Common myeloid progenitor, CD34-positive (primary cell): ENCODE results near the gene MICU1.

Source experiments
- CTCF ChIA-PET: fragments of 350-600 bp; sonication (Branson Sonifier 250); formaldehyde crosslinking; loops from one replicate; lab custom pipeline; 2021; ENCODE audit warnings: antibody characterized with exemption; lab: Charles Lee
- POLR2A ChIA-PET: fragments of 350-600 bp; sonication (Branson Sonifier 250); formaldehyde crosslinking; loops from one replicate; lab custom pipeline; 2021; ENCODE audit warnings: antibody characterized with exemption; lab: Charles Lee
- DNase-seq, 3 donors: peaks; one replicate each; pipeline versions ENCODE4 v3.0.0 to v3.0.0-alpha.2; 2013
- H3K27ac ChIP-seq, 2 experiments: 1 replicate in 1 of 2; 2 replicates in 1 of 2; pipeline ENCODE4 v1.7.0; 2013; ENCODE audit warnings: inconsistent platforms in 2 of 2, low read length in 2 of 2, mild to moderate bottlenecking in 2 of 2, low read depth in 1 of 2, moderate library complexity in 1 of 2; ENCODE audit not compliant: severe bottlenecking in 2 of 2, insufficient read depth in 1 of 2, poor library complexity in 1 of 2
- H3K27me3 ChIP-seq, 5 experiments: replicated peaks in 2 of 5; 1 replicate in 3 of 5; 2 replicates in 2 of 5; pipeline versions ENCODE4 v1.6.1 to v1.7.0; 2013; ENCODE audit warnings: low read length in 4 of 5, mild to moderate bottlenecking in 2 of 5, moderate library complexity in 2 of 5, inconsistent platforms in 1 of 5; ENCODE audit not compliant: insufficient read depth in 5 of 5, control insufficient read depth in 4 of 5
- H3K36me3 ChIP-seq, 4 experiments: 1 replicate in 2 of 4; 2 replicates in 2 of 4; pipeline versions ENCODE4 v1.6.1 to v1.7.0; 2013; ENCODE audit warnings: low read length in 3 of 4, control low read depth in 1 of 4, mild to moderate bottlenecking in 1 of 4; ENCODE audit not compliant: control insufficient read depth in 4 of 4, insufficient read depth in 4 of 4
- H3K4me1 ChIP-seq, 4 experiments: 1 replicate in 3 of 4; 2 replicates in 1 of 4; pipeline versions ENCODE4 v1.6.1 to v1.7.1; 2013; ENCODE audit warnings: low read length in 3 of 4, mild to moderate bottlenecking in 3 of 4, control low read depth in 1 of 4, inconsistent platforms in 1 of 4, moderate library complexity in 1 of 4; ENCODE audit not compliant: control insufficient read depth in 4 of 4, insufficient read depth in 4 of 4; ENCODE audit errors: control extremely low read depth in 1 of 4
- H3K4me3 ChIP-seq, 7 experiments: 1 replicate in 4 of 7; 2 replicates in 3 of 7; pipeline versions ENCODE4 v1.5.1 to v1.7.0; 2013; ENCODE audit warnings: mild to moderate bottlenecking in 7 of 7, low read length in 6 of 7, moderate library complexity in 6 of 7, inconsistent platforms in 2 of 7, low read depth in 2 of 7, control low read depth in 1 of 7; ENCODE audit not compliant: insufficient read depth in 4 of 7, control insufficient read depth in 1 of 7; ENCODE audit errors: extremely low read depth in 1 of 7
- H3K9me3 ChIP-seq, 5 experiments: 1 replicate in 4 of 5; 2 replicates in 1 of 5; pipeline versions ENCODE4 v1.6.1 to v1.7.1; 2013; ENCODE audit warnings: low read length in 4 of 5, mild to moderate bottlenecking in 2 of 5, inconsistent platforms in 1 of 5, low read depth in 1 of 5, moderate library complexity in 1 of 5; ENCODE audit not compliant: control insufficient read depth in 4 of 5, insufficient read depth in 2 of 5; ENCODE audit errors: control extremely low read depth in 1 of 5
- WGBS: methylation state at CpG from one replicate; pipeline ENCODE4 v1.1.5; 2013; ENCODE audit not compliant: insufficient coverage; 5-methylcytosine and 5-hydroxymethylcytosine counted together

MICU1 gene

DNA sequence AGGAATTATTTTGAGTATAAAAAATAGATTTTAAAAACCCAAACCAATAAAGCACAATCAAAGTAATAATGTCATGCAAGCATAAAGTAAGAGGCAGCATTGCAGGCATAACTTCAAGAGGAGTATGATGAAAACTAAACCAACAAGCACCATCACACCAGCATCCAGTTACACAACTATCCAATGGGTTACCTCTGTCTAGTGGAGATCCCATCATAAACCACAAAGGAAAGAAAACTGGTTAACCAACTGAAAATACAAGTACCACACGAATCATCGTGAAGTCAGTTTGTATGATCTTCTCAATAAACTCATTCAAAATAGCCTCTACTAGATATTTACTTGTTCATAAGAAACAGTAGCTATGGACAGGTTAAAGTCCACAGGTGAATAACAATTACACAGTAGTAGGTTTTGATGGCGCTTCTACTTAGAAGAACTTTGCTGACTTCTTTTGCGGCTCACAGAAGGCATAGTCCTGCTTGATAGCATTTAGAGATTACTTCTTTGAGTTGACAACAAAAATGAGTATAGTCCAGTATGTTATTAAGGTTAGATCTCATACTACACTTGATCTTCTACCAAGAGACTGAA, 116.6 kb downstream of the MICU1 start:
- no peaks in the 10 kb centered on the region for H3K27me3 ChIP-seq
- DNase-seq = no peak
- CTCF ChIA-PET = no interaction called here
- POLR2A ChIA-PET = no interaction called here
- peaks cover 3 to 8% (median 5%) of the 10 kb centered on the region in 4 experiments for H3K36me3 ChIP-seq
- peaks cover 3 to 10% (median 3%) of the 10 kb centered on the region in 5 experiments for H3K9me3 ChIP-seq
- H3K4me3 ChIP-seq = no peak overlapping the region
- 100% methylated on average over 1 of the region's 4 CpGs for WGBS
- peaks cover 0 to 8% (median 3%) of the 10 kb centered on the region in 4 experiments for H3K4me1 ChIP-seq
- H3K27ac ChIP-seq = no peak overlapping the region

DNA sequence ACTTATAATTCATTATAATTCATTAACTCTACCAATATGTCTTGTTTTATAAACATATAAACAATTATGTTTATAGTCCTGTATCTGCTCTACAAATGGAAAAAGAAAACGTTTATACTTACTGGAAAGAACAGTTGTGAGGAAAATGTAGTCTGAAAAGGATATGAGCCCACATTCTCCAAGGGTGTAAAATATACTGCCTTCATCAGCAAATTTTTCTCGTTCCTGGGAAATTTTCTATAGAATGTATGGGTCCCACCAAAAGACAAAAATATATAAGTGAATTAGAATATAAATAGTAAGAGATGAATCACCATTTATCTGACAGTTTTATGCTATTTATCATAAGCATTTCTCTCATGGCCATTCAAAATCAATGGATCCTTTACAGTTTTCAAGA, 117.8 kb downstream of the MICU1 start:
- ChIA-PET POLR2A (no interaction called here), CTCF (no interaction called here)
- Histone ChIP-seq H3K4me1 (peaks cover 0 to 15% (median 3%) of the 10 kb centered on the region in 4 experiments), H3K36me3 (peaks cover 3 to 8% (median 5%) of the 10 kb centered on the region in 4 experiments), H3K4me3 (no peak overlapping the region), H3K27ac (no peak overlapping the region), H3K27me3 (no peaks in the 10 kb centered on the region), H3K9me3 (peaks cover 2 to 12% (median 5%) of the 10 kb centered on the region in 5 experiments)
- no CpG with 5 or more reads among the region's 2 CpGs for WGBS
- DNase-seq = no peak

DNA sequence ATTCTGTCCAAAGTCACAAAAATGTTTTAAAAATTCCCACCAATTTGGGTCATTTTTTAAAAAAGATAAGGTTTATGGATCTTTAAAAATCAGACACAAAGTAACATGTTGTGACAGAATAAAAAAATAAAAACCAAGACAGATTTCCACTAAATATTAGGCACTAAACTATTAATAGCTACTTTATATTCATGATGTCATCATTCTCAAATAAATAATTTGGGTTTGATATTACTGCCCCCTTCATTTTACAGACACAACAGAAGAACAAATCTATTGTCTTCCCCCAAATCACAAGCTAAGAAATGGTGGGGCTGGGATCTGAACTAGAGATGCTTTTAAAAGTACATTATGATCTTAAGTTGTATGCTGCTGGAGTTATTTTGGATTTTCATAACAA, 119.4 kb downstream of the MICU1 start:
- ChIA-PET CTCF (no interaction called here), POLR2A (interaction anchor here (0.5 kb wide), 1 partner anchor 412 kb away, joined by 3 read pairs; no protein-coding TSS in a partner anchor)
- no peak overlapping the region for H3K27ac ChIP-seq
- DNase-seq = no peak
- no peak overlapping the region for H3K4me3 ChIP-seq
- no peaks in the 10 kb centered on the region for H3K27me3 ChIP-seq
- H3K4me1 ChIP-seq = peaks cover 0 to 19% (median 3%) of the 10 kb centered on the region in 4 experiments
- H3K9me3 ChIP-seq = peaks cover 0 to 7% (median 4%) of the 10 kb centered on the region in 5 experiments
- peaks cover 0 to 8% (median 5%) of the 10 kb centered on the region in 4 experiments for H3K36me3 ChIP-seq

DNA sequence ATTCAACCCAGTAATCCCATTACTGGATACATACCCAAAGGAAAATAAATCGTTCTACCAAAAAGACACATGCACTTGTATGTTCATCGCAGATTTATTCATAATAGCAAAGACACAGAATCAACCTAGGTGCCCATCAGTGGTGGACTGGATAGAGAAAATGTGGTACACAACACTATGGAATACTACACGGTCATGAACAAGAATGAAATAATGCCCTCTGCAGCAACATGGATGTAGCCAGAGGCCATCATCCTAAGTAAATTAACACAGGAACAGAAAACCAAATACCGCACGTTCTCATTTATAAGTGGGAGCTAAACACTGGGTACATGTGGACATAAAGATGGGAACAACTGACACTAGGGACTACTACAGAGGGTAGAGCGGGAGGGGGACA, 120.4 kb downstream of the MICU1 start:
- Histone ChIP-seq H3K36me3 (peaks cover 0 to 8% (median 5%) of the 10 kb centered on the region in 4 experiments), H3K4me1 (peaks cover 0 to 19% (median 3%) of the 10 kb centered on the region in 4 experiments), H3K27me3 (no peaks in the 10 kb centered on the region), H3K27ac (no peak overlapping the region), H3K4me3 (no peak overlapping the region), H3K9me3 (peaks cover 0 to 7% (median 4%) of the 10 kb centered on the region in 5 experiments)
- CTCF ChIA-PET = no interaction called here
- WGBS = 96% methylated on average over 4 of the region's 6 CpGs
- no peak for DNase-seq
- POLR2A ChIA-PET = no interaction called here

DNA sequence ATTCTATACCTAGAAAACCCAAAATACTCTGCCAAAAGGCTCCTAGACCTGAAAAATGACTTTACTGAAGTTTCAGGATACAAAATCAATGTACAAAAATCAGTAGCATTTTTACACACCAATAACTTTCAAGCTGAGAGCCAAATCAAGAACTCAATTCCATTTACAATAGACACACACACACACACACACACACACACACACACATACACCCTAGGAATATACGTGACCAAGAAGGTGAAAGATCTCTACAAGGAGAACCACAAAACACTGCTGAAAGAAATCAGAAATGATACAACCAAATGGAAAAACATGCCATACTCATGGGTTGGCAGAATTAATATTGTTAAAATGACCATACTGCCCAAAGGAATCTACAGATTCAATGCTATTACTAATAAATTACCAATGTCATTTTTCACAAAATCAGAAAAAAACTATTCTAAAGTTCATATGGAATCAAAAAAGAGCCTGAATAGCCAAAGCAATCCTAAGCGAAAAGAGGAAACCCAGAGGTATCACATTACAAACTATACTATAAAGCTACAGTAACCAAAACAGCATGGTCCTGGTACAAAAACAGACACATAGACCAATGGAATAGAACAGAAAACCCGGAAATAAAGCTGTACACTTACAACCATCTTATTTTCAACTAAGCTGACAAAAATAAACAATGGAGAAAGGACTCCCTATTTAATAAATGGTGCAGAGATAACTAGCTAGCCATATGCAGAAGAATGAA, 122.0 kb downstream of the MICU1 start:
- POLR2A ChIA-PET = no interaction called here
- Histone ChIP-seq H3K4me3 (no peak overlapping the region), H3K27me3 (no peaks in the 10 kb centered on the region), H3K4me1 (peaks cover 0 to 11% (median 0%) of the 10 kb centered on the region in 4 experiments), H3K27ac (peak overlapping the region in 1 of 2 experiments; percentile 9), H3K36me3 (peaks cover 0 to 8% (median 5%) of the 10 kb centered on the region in 4 experiments), H3K9me3 (peaks cover 0 to 7% (median 4%) of the 10 kb centered on the region in 5 experiments)
- CTCF ChIA-PET = no interaction called here
- WGBS = 100% methylated on average over 2 of the region's 3 CpGs
- DNase-seq = no peak

DNA sequence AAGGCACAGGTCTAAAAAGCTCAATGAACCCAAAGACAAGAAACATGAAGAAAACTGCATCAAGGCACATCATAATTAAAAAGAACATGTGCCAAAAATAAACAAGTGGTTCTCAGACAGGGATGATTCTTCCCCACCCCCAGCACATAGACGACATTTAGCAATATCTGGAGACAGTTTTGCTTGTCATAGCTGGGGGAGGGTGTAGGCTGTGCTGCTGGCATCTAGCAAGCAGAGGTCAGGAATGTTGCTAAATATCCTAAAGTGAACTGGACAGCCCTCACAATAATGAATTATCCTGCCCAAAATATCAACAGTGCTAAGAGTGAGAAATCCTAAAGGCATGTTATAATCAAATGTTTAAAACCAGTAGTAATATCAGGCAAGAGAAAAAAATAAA, 122.6 kb downstream of the MICU1 start:
- peaks cover 0 to 8% (median 5%) of the 10 kb centered on the region in 4 experiments for H3K36me3 ChIP-seq
- DNase-seq = peak in 1 of 3 donors; percentile 17
- peaks cover 0 to 7% (median 4%) of the 10 kb centered on the region in 5 experiments for H3K9me3 ChIP-seq
- H3K27ac ChIP-seq = peak overlapping the region in 1 of 2 experiments; percentile 9
- WGBS = no CpG with 5 or more reads among the region's 1 CpG
- peaks cover 0 to 11% (median 0%) of the 10 kb centered on the region in 4 experiments for H3K4me1 ChIP-seq
- ChIA-PET POLR2A (no interaction called here), CTCF (no interaction called here)
- H3K4me3 ChIP-seq = no peak overlapping the region
- no peaks in the 10 kb centered on the region for H3K27me3 ChIP-seq

DNA sequence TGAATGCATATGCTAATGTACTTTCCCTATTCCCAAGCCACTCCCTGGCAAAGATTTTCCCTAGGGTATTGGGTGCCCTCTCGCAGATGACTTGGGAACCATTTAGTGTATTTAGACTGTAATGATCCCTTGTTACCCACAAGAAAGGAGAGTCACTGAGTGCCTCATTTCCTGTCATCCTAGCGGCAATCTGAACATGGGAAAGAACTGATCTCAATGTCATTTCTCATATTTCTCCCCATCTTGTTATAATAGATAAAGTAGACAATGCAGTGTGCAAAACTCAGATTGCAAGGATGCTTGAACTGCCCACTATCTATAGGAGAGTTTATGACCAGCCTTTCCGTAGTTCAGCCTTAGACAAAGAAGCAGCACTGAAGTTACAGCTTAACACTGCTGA, 123.3 kb downstream of the MICU1 start:
- Histone ChIP-seq H3K4me1 (peaks cover 0 to 11% (median 0%) of the 10 kb centered on the region in 4 experiments), H3K4me3 (no peak overlapping the region), H3K36me3 (peaks cover 0 to 6% (median 5%) of the 10 kb centered on the region in 4 experiments), H3K27ac (no peak overlapping the region), H3K9me3 (peaks cover 0 to 7% (median 4%) of the 10 kb centered on the region in 5 experiments), H3K27me3 (no peaks in the 10 kb centered on the region)
- WGBS = 100% methylated on average over 1 of the region's 3 CpGs
- DNase-seq = peak in 2 of 3 donors; percentile 24 to 49
- CTCF ChIA-PET = no interaction called here
- POLR2A ChIA-PET = no interaction called here
